H9 (cell line): ENCODE results near the gene NKX2-3. TPM values are rescaled to one million over a fixed set of nuclear protein-coding genes. Genes with fewer than 3 reads are reported as not detected.

Experiments used
- DNase-seq: peaks from one replicate; pipeline ENCODE4 v3.0.0-alpha.2; 2017
- H2AFZ ChIP-seq: one replicate; pipeline ENCODE4 v1.6.1; 2013; ENCODE audit warnings: mild to moderate bottlenecking, low read length, control low read depth, moderate library complexity
- H2AK5ac ChIP-seq: 2 replicates; pipeline ENCODE4 v1.6.1; 2013; ENCODE audit warnings: low read length, control low read depth, mixed read lengths; ENCODE audit not compliant: insufficient read length
- H2BK120ac ChIP-seq: one replicate; pipeline ENCODE4 v1.6.1; 2013; ENCODE audit warnings: low read depth, mild to moderate bottlenecking, low read length, control low read depth, inconsistent platforms; ENCODE audit not compliant: poor library complexity, severe bottlenecking
- H2BK12ac ChIP-seq: 2 replicates; pipeline ENCODE4 v1.6.1; 2013; ENCODE audit warnings: low read length, control low read depth, mixed read lengths, low read depth; ENCODE audit not compliant: insufficient read length
- H2BK15ac ChIP-seq: 2 replicates; pipeline ENCODE4 v1.6.1; 2013; ENCODE audit warnings: low read depth, low read length, control low read depth
- H2BK20ac ChIP-seq: one replicate; pipeline ENCODE4 v1.6.1; 2013; ENCODE audit warnings: low read depth, mild to moderate bottlenecking, low read length, control low read depth, inconsistent platforms; ENCODE audit not compliant: poor library complexity, severe bottlenecking
- H2BK5ac ChIP-seq: 2 replicates; pipeline ENCODE4 v1.6.1; 2013; ENCODE audit warnings: low read length, control low read depth, mixed read lengths; ENCODE audit not compliant: insufficient read length
- H3K14ac ChIP-seq: 2 replicates; pipeline ENCODE4 v1.6.1; 2013; ENCODE audit warnings: low read length, control low read depth; ENCODE audit not compliant: insufficient read depth
- H3K18ac ChIP-seq: 2 replicates; pipeline ENCODE4 v1.6.1; 2013; ENCODE audit warnings: low read depth, mild to moderate bottlenecking, mixed read lengths, low read length, control low read depth; ENCODE audit not compliant: insufficient read length
- H3K23ac ChIP-seq: 2 replicates; pipeline ENCODE4 v1.6.1; 2013; ENCODE audit warnings: low read length, control low read depth, mixed read lengths, low read depth; ENCODE audit not compliant: insufficient read length
- H3K23me2 ChIP-seq: 2 replicates; pipeline ENCODE4 v1.6.1; 2013; ENCODE audit warnings: low read depth, mild to moderate bottlenecking, mixed read lengths, low read length, control low read depth; ENCODE audit not compliant: insufficient read length, poor library complexity, severe bottlenecking
- H3K27ac ChIP-seq: 2 replicates; pipeline ENCODE4 v1.5.1; 2013; ENCODE audit warnings: low read length, control low read depth, mixed read lengths, low read depth; ENCODE audit not compliant: insufficient read length
- H3K27me3 ChIP-seq: 2 replicates; pipeline ENCODE4 v1.6.1; 2013; ENCODE audit warnings: low read length, control low read depth, inconsistent platforms; ENCODE audit not compliant: insufficient read depth
- H3K4ac ChIP-seq: 2 replicates; pipeline ENCODE4 v1.6.1; 2013; ENCODE audit warnings: low read depth, mild to moderate bottlenecking, control low read depth, inconsistent platforms, low read length, moderate library complexity
- H3K4me1 ChIP-seq: 2 replicates; pipeline ENCODE4 v1.6.1; 2013; ENCODE audit warnings: low read length, control low read depth, inconsistent platforms; ENCODE audit not compliant: insufficient read depth
- H3K4me2 ChIP-seq: 2 replicates; pipeline ENCODE4 v1.6.1; 2013; ENCODE audit warnings: low read length, control low read depth, mixed read lengths; ENCODE audit not compliant: insufficient read length, insufficient read depth
- H3K56ac ChIP-seq: 2 replicates; pipeline ENCODE4 v1.6.1; 2013; ENCODE audit warnings: low read depth, mild to moderate bottlenecking, mixed read lengths, low read length, control low read depth; ENCODE audit not compliant: insufficient read length
- H3K79me1 ChIP-seq: 2 replicates; pipeline ENCODE4 v1.6.1; 2013; ENCODE audit warnings: low read depth, mild to moderate bottlenecking, moderate library complexity, low read length, control low read depth, inconsistent platforms; ENCODE audit not compliant: insufficient read depth, poor library complexity, severe bottlenecking
- H3K79me2 ChIP-seq: 2 replicates; pipeline ENCODE4 v1.6.1; 2013; ENCODE audit warnings: low read length, control low read depth, inconsistent platforms; ENCODE audit not compliant: insufficient read depth
- H3K9ac ChIP-seq: 2 replicates; pipeline ENCODE4 v1.6.1; 2013; ENCODE audit warnings: low read length, control low read depth, mixed read lengths; ENCODE audit not compliant: insufficient read length; ENCODE audit errors: extremely low read depth
- H3K9me3 ChIP-seq: one replicate; pipeline ENCODE4 v1.6.1; 2013; ENCODE audit warnings: low read depth, low read length, inconsistent platforms; ENCODE audit not compliant: control insufficient read depth
- H3T11ph ChIP-seq: one replicate; pipeline ENCODE4 v1.6.1; 2013; ENCODE audit warnings: mild to moderate bottlenecking, low read length, control low read depth, inconsistent platforms
- H4K20me1 ChIP-seq: one replicate; pipeline ENCODE4 v1.6.1; 2013; ENCODE audit not compliant: control insufficient read depth, insufficient read length, insufficient read depth
- H4K5ac ChIP-seq: 2 replicates; pipeline ENCODE4 v1.6.1; 2013; ENCODE audit warnings: low read depth, mild to moderate bottlenecking, mixed read lengths, low read length, control low read depth; ENCODE audit not compliant: insufficient read length
- H4K8ac ChIP-seq: replicated peaks from 2 replicates; pipeline ENCODE4 v1.6.1; 2013; ENCODE audit warnings: low read length, control low read depth, mixed read lengths, low read depth; ENCODE audit not compliant: insufficient read length
- H4K91ac ChIP-seq: 2 replicates; pipeline ENCODE4 v1.6.1; 2013; ENCODE audit warnings: low read depth, mild to moderate bottlenecking, moderate library complexity, mixed read lengths, low read length, control low read depth; ENCODE audit not compliant: insufficient read length
- H3K27ac Mint-ChIP-seq, 3 experiments: 2 replicates in 2 of 3; 3 replicates in 1 of 3; pipeline ENCODE4 v1.8.0; 2020 to 2021; ENCODE audit warnings: mixed read lengths in 3 of 3, mild to moderate bottlenecking in 1 of 3, moderate library complexity in 1 of 3
- H3K27me3 Mint-ChIP-seq: 2 replicates; pipeline ENCODE4 v1.8.0; 2021; ENCODE audit warnings: low read depth, mild to moderate bottlenecking, moderate library complexity, mixed read lengths
- H3K36me3 Mint-ChIP-seq, 3 experiments: 2 replicates in 2 of 3; 3 replicates in 1 of 3; pipeline ENCODE4 v1.8.0; 2020 to 2021; ENCODE audit warnings: low read depth in 3 of 3, mixed read lengths in 3 of 3; ENCODE audit not compliant: insufficient read depth in 1 of 3
- H3K4me1 Mint-ChIP-seq, 2 experiments: 2 replicates each; pipeline ENCODE4 v1.8.0; 2020; ENCODE audit warnings: mixed read lengths in 2 of 2
- H3K4me3 Mint-ChIP-seq, 2 experiments: 2 replicates in 1 of 2; 3 replicates in 1 of 2; pipeline ENCODE4 v1.8.0; 2020 to 2021; ENCODE audit warnings: mild to moderate bottlenecking in 2 of 2, mixed read lengths in 2 of 2, moderate library complexity in 1 of 2
- H3K9me3 Mint-ChIP-seq, 2 experiments: 2 replicates in 1 of 2; 3 replicates in 1 of 2; pipeline ENCODE4 v1.8.0; 2020; ENCODE audit warnings: mild to moderate bottlenecking in 2 of 2, mixed read lengths in 2 of 2, moderate library complexity in 1 of 2
- CTCF ChIP-seq: fragments of 200-600 bp; sonication (generic); conservative IDR thresholded peaks from 3 replicates; pipeline ENCODE4 v1.8.0; 2021; ENCODE audit warnings: antibody characterized with exemption, mild to moderate bottlenecking
- WGBS: extraction: QIAGEN DNeasy Blood & Tissue Kit; methylation state at CpG from one replicate; pipeline ENCODE4 v1.1.7; 2013; ENCODE audit warnings: missing lambda C conversion rate, low lambda C conversion rate, mixed read lengths; ENCODE audit not compliant: insufficient read length; ENCODE audit errors: extremely low coverage; 5-methylcytosine and 5-hydroxymethylcytosine counted together
- total RNA-seq: library from RNA; stranded (reverse); gene quantifications from 2 replicates; pipeline ENCODE4 v1.2.1, GENCODE V29; 2021

NKX2-3 gene
- total RNA-seq, 1 experiment from 2014 or later, result not detected

GRCh38 chr10:99535764-99536337, 3.1 kb downstream of the NKX2-3 start:
- Histone ChIP-seq H3K56ac (no peak overlapping the region), H2BK12ac (no peak overlapping the region), H2BK15ac (no peak overlapping the region), H2BK120ac (no peak overlapping the region), H3K4me1 (peaks cover 3% of the 10 kb centered on the region; the same call in 1 of the 2 replicates), H3K23me2 (peaks cover 11% of the 10 kb centered on the region), H2BK20ac (no peak overlapping the region), H3K4ac (no peak overlapping the region), H2AFZ (no peak overlapping the region), H4K91ac (no peak overlapping the region), H3K23ac (no peak overlapping the region), H4K5ac (no peak overlapping the region), H3K9me3 (no peaks in the 10 kb centered on the region), H2BK5ac (no peak overlapping the region), H4K20me1 (no peaks in the 10 kb centered on the region), H3K27ac (no peak overlapping the region), H3K79me1 (no peaks in the 10 kb centered on the region), H3K18ac (no peak overlapping the region), H4K8ac (no peak overlapping the region), H2AK5ac (no peak overlapping the region), H3K9ac (no peak overlapping the region), H3K14ac (no peak overlapping the region), H3K79me2 (no peaks in the 10 kb centered on the region), H3K27me3 (peaks cover 96% of the 10 kb centered on the region), H3K4me2 (no peak overlapping the region), H3T11ph (no peak overlapping the region)
- H3K9me3 Mint-ChIP-seq, result peaks cover 0 to 11% of the 10 kb centered on the region in 2 experiments; a peak in 4 of 5 replicates
- H3K27me3 Mint-ChIP-seq, result peaks cover 98% of the 10 kb centered on the region
- H3K27ac Mint-ChIP-seq, result no peak overlapping the region
- H3K4me1 Mint-ChIP-seq, result peaks cover 27 to 56% of the 10 kb centered on the region in 2 experiments
- DNase-seq, result peak; percentile 49
- H3K36me3 Mint-ChIP-seq, result no peaks in the 10 kb centered on the region; a peak in 1 of 7 replicates
- no peak for TF ChIP-seq CTCF
- H3K4me3 Mint-ChIP-seq, result peak overlapping the region in 1 of 2 experiments; percentile 76; a peak in 3 of 5 replicates
- no CpG with 5 or more reads among the region's 42 CpGs for WGBS
